H9 (cell line): ENCODE measurements around the gene KCNJ15. TPM values are rescaled to one million over a fixed set of nuclear protein-coding genes. Genes with fewer than 3 reads are reported as not detected.

ENCODE experiments used
- DNase-seq: peaks from one replicate; pipeline ENCODE4 v3.0.0-alpha.2; 2017
- H2AFZ ChIP-seq: one replicate; pipeline ENCODE4 v1.6.1; 2013; ENCODE audit warnings: mild to moderate bottlenecking, low read length, control low read depth, moderate library complexity
- H2AK5ac ChIP-seq: 2 replicates; pipeline ENCODE4 v1.6.1; 2013; ENCODE audit warnings: low read length, control low read depth, mixed read lengths; ENCODE audit not compliant: insufficient read length
- H2BK120ac ChIP-seq: one replicate; pipeline ENCODE4 v1.6.1; 2013; ENCODE audit warnings: low read depth, mild to moderate bottlenecking, low read length, control low read depth, inconsistent platforms; ENCODE audit not compliant: poor library complexity, severe bottlenecking
- H2BK12ac ChIP-seq: 2 replicates; pipeline ENCODE4 v1.6.1; 2013; ENCODE audit warnings: low read length, control low read depth, mixed read lengths, low read depth; ENCODE audit not compliant: insufficient read length
- H2BK15ac ChIP-seq: 2 replicates; pipeline ENCODE4 v1.6.1; 2013; ENCODE audit warnings: low read depth, low read length, control low read depth
- H2BK20ac ChIP-seq: one replicate; pipeline ENCODE4 v1.6.1; 2013; ENCODE audit warnings: low read depth, mild to moderate bottlenecking, low read length, control low read depth, inconsistent platforms; ENCODE audit not compliant: poor library complexity, severe bottlenecking
- H2BK5ac ChIP-seq: 2 replicates; pipeline ENCODE4 v1.6.1; 2013; ENCODE audit warnings: low read length, control low read depth, mixed read lengths; ENCODE audit not compliant: insufficient read length
- H3K14ac ChIP-seq: 2 replicates; pipeline ENCODE4 v1.6.1; 2013; ENCODE audit warnings: low read length, control low read depth; ENCODE audit not compliant: insufficient read depth
- H3K18ac ChIP-seq: 2 replicates; pipeline ENCODE4 v1.6.1; 2013; ENCODE audit warnings: low read depth, mild to moderate bottlenecking, mixed read lengths, low read length, control low read depth; ENCODE audit not compliant: insufficient read length
- H3K23ac ChIP-seq: 2 replicates; pipeline ENCODE4 v1.6.1; 2013; ENCODE audit warnings: low read length, control low read depth, mixed read lengths, low read depth; ENCODE audit not compliant: insufficient read length
- H3K23me2 ChIP-seq: 2 replicates; pipeline ENCODE4 v1.6.1; 2013; ENCODE audit warnings: low read depth, mild to moderate bottlenecking, mixed read lengths, low read length, control low read depth; ENCODE audit not compliant: insufficient read length, poor library complexity, severe bottlenecking
- H3K27ac ChIP-seq: 2 replicates; pipeline ENCODE4 v1.5.1; 2013; ENCODE audit warnings: low read length, control low read depth, mixed read lengths, low read depth; ENCODE audit not compliant: insufficient read length
- H3K27me3 ChIP-seq: 2 replicates; pipeline ENCODE4 v1.6.1; 2013; ENCODE audit warnings: low read length, control low read depth, inconsistent platforms; ENCODE audit not compliant: insufficient read depth
- H3K4ac ChIP-seq: 2 replicates; pipeline ENCODE4 v1.6.1; 2013; ENCODE audit warnings: low read depth, mild to moderate bottlenecking, control low read depth, inconsistent platforms, low read length, moderate library complexity
- H3K4me1 ChIP-seq: 2 replicates; pipeline ENCODE4 v1.6.1; 2013; ENCODE audit warnings: low read length, control low read depth, inconsistent platforms; ENCODE audit not compliant: insufficient read depth
- H3K4me2 ChIP-seq: 2 replicates; pipeline ENCODE4 v1.6.1; 2013; ENCODE audit warnings: low read length, control low read depth, mixed read lengths; ENCODE audit not compliant: insufficient read length, insufficient read depth
- H3K56ac ChIP-seq: 2 replicates; pipeline ENCODE4 v1.6.1; 2013; ENCODE audit warnings: low read depth, mild to moderate bottlenecking, mixed read lengths, low read length, control low read depth; ENCODE audit not compliant: insufficient read length
- H3K79me1 ChIP-seq: 2 replicates; pipeline ENCODE4 v1.6.1; 2013; ENCODE audit warnings: low read depth, mild to moderate bottlenecking, moderate library complexity, low read length, control low read depth, inconsistent platforms; ENCODE audit not compliant: insufficient read depth, poor library complexity, severe bottlenecking
- H3K79me2 ChIP-seq: 2 replicates; pipeline ENCODE4 v1.6.1; 2013; ENCODE audit warnings: low read length, control low read depth, inconsistent platforms; ENCODE audit not compliant: insufficient read depth
- H3K9ac ChIP-seq: 2 replicates; pipeline ENCODE4 v1.6.1; 2013; ENCODE audit warnings: low read length, control low read depth, mixed read lengths; ENCODE audit not compliant: insufficient read length; ENCODE audit errors: extremely low read depth
- H3K9me3 ChIP-seq: one replicate; pipeline ENCODE4 v1.6.1; 2013; ENCODE audit warnings: low read depth, low read length, inconsistent platforms; ENCODE audit not compliant: control insufficient read depth
- H3T11ph ChIP-seq: one replicate; pipeline ENCODE4 v1.6.1; 2013; ENCODE audit warnings: mild to moderate bottlenecking, low read length, control low read depth, inconsistent platforms
- H4K20me1 ChIP-seq: one replicate; pipeline ENCODE4 v1.6.1; 2013; ENCODE audit not compliant: control insufficient read depth, insufficient read length, insufficient read depth
- H4K5ac ChIP-seq: 2 replicates; pipeline ENCODE4 v1.6.1; 2013; ENCODE audit warnings: low read depth, mild to moderate bottlenecking, mixed read lengths, low read length, control low read depth; ENCODE audit not compliant: insufficient read length
- H4K8ac ChIP-seq: replicated peaks from 2 replicates; pipeline ENCODE4 v1.6.1; 2013; ENCODE audit warnings: low read length, control low read depth, mixed read lengths, low read depth; ENCODE audit not compliant: insufficient read length
- H4K91ac ChIP-seq: 2 replicates; pipeline ENCODE4 v1.6.1; 2013; ENCODE audit warnings: low read depth, mild to moderate bottlenecking, moderate library complexity, mixed read lengths, low read length, control low read depth; ENCODE audit not compliant: insufficient read length
- H3K27ac Mint-ChIP-seq, 3 experiments: 2 replicates in 2 of 3; 3 replicates in 1 of 3; pipeline ENCODE4 v1.8.0; 2020 to 2021; ENCODE audit warnings: mixed read lengths in 3 of 3, mild to moderate bottlenecking in 1 of 3, moderate library complexity in 1 of 3
- H3K27me3 Mint-ChIP-seq: 2 replicates; pipeline ENCODE4 v1.8.0; 2021; ENCODE audit warnings: low read depth, mild to moderate bottlenecking, moderate library complexity, mixed read lengths
- H3K36me3 Mint-ChIP-seq, 3 experiments: 2 replicates in 2 of 3; 3 replicates in 1 of 3; pipeline ENCODE4 v1.8.0; 2020 to 2021; ENCODE audit warnings: low read depth in 3 of 3, mixed read lengths in 3 of 3; ENCODE audit not compliant: insufficient read depth in 1 of 3
- H3K4me1 Mint-ChIP-seq, 2 experiments: 2 replicates each; pipeline ENCODE4 v1.8.0; 2020; ENCODE audit warnings: mixed read lengths in 2 of 2
- H3K4me3 Mint-ChIP-seq, 2 experiments: 2 replicates in 1 of 2; 3 replicates in 1 of 2; pipeline ENCODE4 v1.8.0; 2020 to 2021; ENCODE audit warnings: mild to moderate bottlenecking in 2 of 2, mixed read lengths in 2 of 2, moderate library complexity in 1 of 2
- H3K9me3 Mint-ChIP-seq, 2 experiments: 2 replicates in 1 of 2; 3 replicates in 1 of 2; pipeline ENCODE4 v1.8.0; 2020; ENCODE audit warnings: mild to moderate bottlenecking in 2 of 2, mixed read lengths in 2 of 2, moderate library complexity in 1 of 2
- WGBS: extraction: QIAGEN DNeasy Blood & Tissue Kit; methylation state at CpG from one replicate; pipeline ENCODE4 v1.1.7; 2013; ENCODE audit warnings: missing lambda C conversion rate, low lambda C conversion rate, mixed read lengths; ENCODE audit not compliant: insufficient read length; ENCODE audit errors: extremely low coverage; 5-methylcytosine and 5-hydroxymethylcytosine counted together
- total RNA-seq: library from RNA; stranded (reverse); gene quantifications from 2 replicates; pipeline ENCODE4 v1.2.1, GENCODE V29; 2021
- TF ChIP-seq, protein P1 (sequence below): fragments of 200-600 bp; sonication (generic); conservative IDR thresholded peaks from 3 replicates; pipeline ENCODE4 v1.8.0; 2021; ENCODE audit warnings: antibody characterized with exemption, mild to moderate bottlenecking

KCNJ15 gene
- total RNA-seq, 1 experiment from 2014 or later = not detected

DNA sequence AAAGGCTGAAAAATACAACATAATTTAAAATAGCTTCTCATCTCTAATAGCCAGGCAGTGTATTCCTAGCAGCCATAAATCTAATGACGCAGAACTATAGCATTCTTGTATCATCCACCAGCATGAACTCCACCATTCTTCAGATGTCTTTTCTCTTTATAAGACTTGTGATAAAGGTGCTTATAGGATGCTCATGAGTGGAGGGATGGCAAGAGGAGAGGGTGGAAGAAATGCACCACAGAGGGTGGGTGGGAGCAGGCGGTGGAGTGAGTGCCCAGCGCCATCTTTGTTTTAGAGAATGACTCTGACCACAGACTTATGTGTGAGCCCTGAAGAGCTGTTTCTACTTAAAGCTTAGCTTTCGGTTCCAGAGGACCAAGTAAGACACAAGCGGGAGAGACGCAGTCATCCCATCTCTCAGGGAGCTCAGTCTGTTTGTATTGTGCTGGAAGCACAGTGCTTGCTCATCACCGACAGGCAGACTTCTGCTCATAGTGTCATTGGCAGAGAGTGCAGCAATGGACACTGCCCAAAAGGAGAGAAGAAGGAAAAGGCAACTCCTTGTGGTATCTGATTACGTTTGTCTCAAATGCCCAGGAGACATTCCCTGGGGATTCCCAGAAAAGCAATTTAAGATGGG is 65.6 kb downstream of the KCNJ15 start:
- H3K4me1 Mint-ChIP-seq = peaks cover 28 to 32% of the 10 kb centered on the region in 2 experiments
- peak overlapping the region; percentile 70 for H2BK12ac ChIP-seq
- H4K20me1 ChIP-seq = no peaks in the 10 kb centered on the region
- TF ChIP-seq, protein P1, sequence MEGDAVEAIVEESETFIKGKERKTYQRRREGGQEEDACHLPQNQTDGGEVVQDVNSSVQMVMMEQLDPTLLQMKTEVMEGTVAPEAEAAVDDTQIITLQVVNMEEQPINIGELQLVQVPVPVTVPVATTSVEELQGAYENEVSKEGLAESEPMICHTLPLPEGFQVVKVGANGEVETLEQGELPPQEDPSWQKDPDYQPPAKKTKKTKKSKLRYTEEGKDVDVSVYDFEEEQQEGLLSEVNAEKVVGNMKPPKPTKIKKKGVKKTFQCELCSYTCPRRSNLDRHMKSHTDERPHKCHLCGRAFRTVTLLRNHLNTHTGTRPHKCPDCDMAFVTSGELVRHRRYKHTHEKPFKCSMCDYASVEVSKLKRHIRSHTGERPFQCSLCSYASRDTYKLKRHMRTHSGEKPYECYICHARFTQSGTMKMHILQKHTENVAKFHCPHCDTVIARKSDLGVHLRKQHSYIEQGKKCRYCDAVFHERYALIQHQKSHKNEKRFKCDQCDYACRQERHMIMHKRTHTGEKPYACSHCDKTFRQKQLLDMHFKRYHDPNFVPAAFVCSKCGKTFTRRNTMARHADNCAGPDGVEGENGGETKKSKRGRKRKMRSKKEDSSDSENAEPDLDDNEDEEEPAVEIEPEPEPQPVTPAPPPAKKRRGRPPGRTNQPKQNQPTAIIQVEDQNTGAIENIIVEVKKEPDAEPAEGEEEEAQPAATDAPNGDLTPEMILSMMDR = no peak
- no peak overlapping the region for H2BK15ac ChIP-seq
- H3K27ac ChIP-seq = no peak overlapping the region
- H2BK120ac ChIP-seq = no peak overlapping the region
- peaks cover 18% of the 10 kb centered on the region for H3K4me1 ChIP-seq
- H3K27me3 ChIP-seq = no peaks in the 10 kb centered on the region
- peaks cover 2% of the 10 kb centered on the region; the same call in 1 of the 2 replicates for H3K27me3 Mint-ChIP-seq
- no peaks in the 10 kb centered on the region for H3K23me2 ChIP-seq
- no peaks in the 10 kb centered on the region for H3K79me2 ChIP-seq
- no peaks in the 10 kb centered on the region; a peak in 1 of 7 replicates for H3K36me3 Mint-ChIP-seq
- no peak overlapping the region for H3T11ph ChIP-seq
- no peaks in the 10 kb centered on the region for H3K9me3 ChIP-seq
- H3K27ac Mint-ChIP-seq = no peak overlapping the region; a peak in 1 of 7 replicates
- no peak overlapping the region for H4K91ac ChIP-seq
- no peak overlapping the region for H3K4ac ChIP-seq
- H3K18ac ChIP-seq = no peak overlapping the region
- no peak overlapping the region for H2AFZ ChIP-seq
- H2AK5ac ChIP-seq = no peak overlapping the region
- no peak for DNase-seq
- no peak overlapping the region for H2BK20ac ChIP-seq
- no peak overlapping the region for H3K9ac ChIP-seq
- no peak overlapping the region for H3K4me2 ChIP-seq
- H3K14ac ChIP-seq = no peak overlapping the region
- no peak overlapping the region for H3K4me3 Mint-ChIP-seq
- WGBS = no CpG with 5 or more reads among the region's 8 CpGs
- H4K5ac ChIP-seq = no peak overlapping the region
- H3K56ac ChIP-seq = no peak overlapping the region
- no peaks in the 10 kb centered on the region for H3K79me1 ChIP-seq
- no peak overlapping the region for H3K23ac ChIP-seq
- no peak overlapping the region for H2BK5ac ChIP-seq
- no peak overlapping the region for H4K8ac ChIP-seq
- no peaks in the 10 kb centered on the region; a peak in 1 of 5 replicates for H3K9me3 Mint-ChIP-seq
